Measurements from ENCODE around the gene HK1.

DNA sequence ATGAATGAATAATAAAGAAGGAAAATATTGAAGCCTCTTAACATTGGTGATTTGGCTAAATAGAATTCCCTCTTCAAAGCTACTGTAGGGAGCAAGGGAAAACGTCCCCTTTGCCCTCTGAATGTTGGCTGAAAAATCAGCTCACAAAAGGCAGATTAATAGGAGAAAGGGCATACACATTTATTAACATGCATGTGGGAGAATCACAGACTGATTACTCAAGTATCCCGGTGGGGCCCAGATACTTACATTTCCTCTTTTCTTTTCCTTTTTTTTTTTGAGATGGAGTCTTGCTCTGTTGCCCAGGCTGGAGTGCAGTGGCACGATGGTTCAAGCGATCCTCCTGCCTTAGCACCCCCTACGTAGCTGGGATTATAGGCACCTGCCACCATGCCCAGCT lies 68.5 kb downstream of the HK1 start:
- TF ChIP-seq CTCF (IDR thresholded peaks at IDR 0.05) (no peak), POLR2A (IDR thresholded peaks at IDR 0.05) (no peak)
